ENCODE data around the gene ALG14.

The ALG14 gene

DNA sequence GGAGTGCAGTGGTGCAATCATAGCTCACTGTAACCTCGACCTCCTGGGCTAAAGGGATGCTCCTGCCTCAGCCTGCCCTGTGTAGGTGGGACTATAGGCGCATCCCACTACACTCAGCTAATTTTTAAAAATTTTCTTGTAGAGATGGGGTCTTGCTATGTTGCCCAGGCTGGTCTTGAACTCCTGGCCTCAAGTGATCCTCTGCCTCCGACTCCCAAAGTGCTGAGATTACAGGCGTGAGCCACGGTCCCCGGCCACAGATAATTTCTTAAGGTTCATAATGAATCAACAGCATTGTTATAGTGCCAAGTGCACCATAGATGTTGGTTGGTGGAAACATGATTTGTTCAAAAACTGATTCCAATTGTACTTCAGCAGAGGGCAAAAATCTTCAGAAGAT lies 103.6 kb downstream of the ALG14 start:
- Histone ChIP-seq H3K27me3 (ENCODE audit: control insufficient read depth, low read length) (no peaks in the 10 kb centered on the region), H3K9me2 (replicated peaks; ENCODE audit: control insufficient read depth, low read length) (no peaks in the 10 kb centered on the region), H3K4me2 (ENCODE audit: low read length) (no peak overlapping the region), H3F3A (ENCODE audit: control insufficient read depth, insufficient read depth) (no peaks in the 10 kb centered on the region), H3K36me3 (ENCODE audit: control insufficient read depth, low read length) (no peaks in the 10 kb centered on the region), H3K79me2 (ENCODE audit: control insufficient read depth, low read length) (no peaks in the 10 kb centered on the region), H3K9me3 (ENCODE audit: control insufficient read depth, insufficient read depth, low read length) (no peaks in the 10 kb centered on the region), H3K4me1 (ENCODE audit: control insufficient read depth, low read length) (peaks cover 12% of the 10 kb centered on the region), H4K20me1 (ENCODE audit: control insufficient read depth, insufficient read depth, low read depth, low read length) (no peaks in the 10 kb centered on the region), H3K27ac (ENCODE audit: low read depth, low read length) (no peak overlapping the region), H3K4me3 (ENCODE audit: low read length) (no peak overlapping the region)
- no peak for TF ChIP-seq CTCF (IDR thresholded peaks at IDR 0.05; ENCODE audit: low read depth, low read length, poor library complexity, severe bottlenecking)
- no peak for TF ChIP-seq EZH2phosphoT487 (IDR thresholded peaks at IDR 0.05; ENCODE audit: borderline replicate concordance, low read length)

- Histone ChIP-seq H3K9me3 (ENCODE audit: control insufficient read depth, insufficient read depth, low read length) (no peaks in the 10 kb centered on the region), H3K4me1 (ENCODE audit: control insufficient read depth, low read length) (peaks cover 38% of the 10 kb centered on the region), H3K4me3 (ENCODE audit: low read length) (no peak overlapping the region), H3K9me2 (replicated peaks; ENCODE audit: control insufficient read depth, low read length) (no peaks in the 10 kb centered on the region), H4K20me1 (ENCODE audit: control insufficient read depth, insufficient read depth, low read depth, low read length) (no peaks in the 10 kb centered on the region), H3K27me3 (ENCODE audit: control insufficient read depth, low read length) (no peaks in the 10 kb centered on the region), H3F3A (ENCODE audit: control insufficient read depth, insufficient read depth) (no peaks in the 10 kb centered on the region), H3K27ac (ENCODE audit: low read depth, low read length) (no peak overlapping the region), H3K36me3 (ENCODE audit: control insufficient read depth, low read length) (no peaks in the 10 kb centered on the region), H3K4me2 (ENCODE audit: low read length) (no peak overlapping the region), H3K79me2 (ENCODE audit: control insufficient read depth, low read length) (no peaks in the 10 kb centered on the region)
- TF ChIP-seq CTCF (IDR thresholded peaks at IDR 0.05; ENCODE audit: low read depth, low read length, poor library complexity, severe bottlenecking) (no peak), EZH2phosphoT487 (IDR thresholded peaks at IDR 0.05; ENCODE audit: borderline replicate concordance, low read length) (no peak)
Measured at GRCh38 chr1:94966033-94966432, 106.7 kb downstream of the ALG14 start.

GRCh38 chr1:94963864-94964263 lies 108.9 kb downstream of the ALG14 start:
- TF ChIP-seq CTCF (IDR thresholded peaks at IDR 0.05; ENCODE audit: low read depth, low read length, poor library complexity, severe bottlenecking) (no peak), EZH2phosphoT487 (IDR thresholded peaks at IDR 0.05; ENCODE audit: borderline replicate concordance, low read length) (no peak)
- no peaks in the 10 kb centered on the region for H3K27me3 ChIP-seq (ENCODE audit: control insufficient read depth, low read length)
- no peaks in the 10 kb centered on the region for H3F3A ChIP-seq (ENCODE audit: control insufficient read depth, insufficient read depth)
- H3K4me1 ChIP-seq (ENCODE audit: control insufficient read depth, low read length) = peaks cover 39% of the 10 kb centered on the region
- no peaks in the 10 kb centered on the region for H3K79me2 ChIP-seq (ENCODE audit: control insufficient read depth, low read length)
- no peaks in the 10 kb centered on the region for H3K36me3 ChIP-seq (ENCODE audit: control insufficient read depth, low read length)
- no peaks in the 10 kb centered on the region for H4K20me1 ChIP-seq (ENCODE audit: control insufficient read depth, insufficient read depth, low read depth, low read length)
- H3K4me2 ChIP-seq (ENCODE audit: low read length) = no peak overlapping the region
- no peak overlapping the region for H3K4me3 ChIP-seq (ENCODE audit: low read length)
- no peaks in the 10 kb centered on the region for H3K9me3 ChIP-seq (ENCODE audit: control insufficient read depth, insufficient read depth, low read length)
- H3K9me2 ChIP-seq (replicated peaks; ENCODE audit: control insufficient read depth, low read length) = no peaks in the 10 kb centered on the region
- H3K27ac ChIP-seq (ENCODE audit: low read depth, low read length) = no peak overlapping the region

Measured in DOHH2 (cell line).